HG03280 (cell line): ENCODE measurements around the gene CXCR5.

Source experiments
- ATAC-seq: cut with Tn5 transposase; IDR thresholded peaks from one replicate; pipeline ENCODE4 v1.9.1; 2021; ENCODE audit warnings: mild to moderate bottlenecking, moderate library complexity; ENCODE audit not compliant: unreplicated experiment

CXCR5 gene

GRCh38 chr11:118924591-118925585 is 41.2 kb downstream of the CXCR5 start:
- no peak for ATAC-seq

DNA sequence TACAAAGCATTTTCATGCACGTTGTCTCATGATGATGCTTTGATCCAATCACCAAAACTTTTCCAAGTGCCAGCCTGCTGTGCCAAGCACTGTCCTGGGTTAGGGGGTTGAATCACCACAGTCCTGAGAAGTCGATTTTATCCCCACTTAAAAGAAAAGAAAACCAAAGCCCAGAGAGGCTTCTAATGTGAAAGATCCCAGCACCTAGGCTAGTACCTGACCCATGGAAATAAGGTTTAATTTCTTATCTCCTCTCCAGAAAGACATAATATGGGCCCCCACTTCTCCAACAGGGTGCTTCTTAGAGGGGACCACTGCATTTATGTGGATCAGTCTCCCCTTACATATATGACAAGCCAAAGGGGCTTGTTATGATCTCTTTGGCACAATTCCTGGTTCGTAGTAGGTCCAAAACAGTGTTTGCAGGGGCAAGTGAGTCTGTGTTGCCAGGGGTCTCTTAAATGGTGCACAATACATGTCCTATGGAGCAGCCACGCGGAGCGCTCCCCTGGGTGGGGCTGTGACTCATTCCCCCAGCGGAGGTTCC is 43.9 kb downstream of the CXCR5 start:
- no peak for ATAC-seq

- ATAC-seq, result peak; percentile 38
These were observed 44.6 kb downstream of the CXCR5 start for GRCh38 chr11:118928101-118928869.

DNA sequence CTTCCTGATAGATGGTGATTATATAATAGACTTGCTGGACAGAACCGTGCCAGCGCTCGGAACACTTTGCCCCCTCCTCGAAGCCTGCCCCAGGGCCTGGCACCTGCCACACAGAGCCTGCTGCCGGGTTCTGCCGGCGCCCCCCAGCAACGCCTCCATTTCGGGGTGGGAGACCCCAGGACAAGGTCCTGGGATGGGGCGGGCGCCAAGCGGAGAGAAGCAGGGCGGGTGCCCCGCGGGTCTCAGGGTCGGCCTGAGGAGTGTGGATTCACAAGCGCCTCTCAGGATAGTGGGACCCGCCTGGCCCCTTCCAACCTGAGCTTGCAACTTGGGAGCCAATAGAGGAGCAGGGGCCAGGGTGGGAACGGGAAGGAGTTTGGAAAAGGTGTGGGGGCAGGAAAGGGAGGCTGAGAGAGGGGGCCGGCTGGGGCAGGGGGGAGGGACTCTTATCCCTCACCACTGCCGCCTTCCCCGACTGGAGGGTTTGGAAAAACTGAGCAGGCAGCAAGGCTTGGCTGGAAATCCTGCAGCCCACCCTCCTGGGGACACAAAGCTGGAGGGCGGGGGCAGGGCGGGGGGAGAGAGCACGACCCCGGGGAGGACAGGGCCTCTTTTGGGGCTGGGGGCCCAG is 45.3 kb downstream of the CXCR5 start:
- ATAC-seq, result no peak

DNA sequence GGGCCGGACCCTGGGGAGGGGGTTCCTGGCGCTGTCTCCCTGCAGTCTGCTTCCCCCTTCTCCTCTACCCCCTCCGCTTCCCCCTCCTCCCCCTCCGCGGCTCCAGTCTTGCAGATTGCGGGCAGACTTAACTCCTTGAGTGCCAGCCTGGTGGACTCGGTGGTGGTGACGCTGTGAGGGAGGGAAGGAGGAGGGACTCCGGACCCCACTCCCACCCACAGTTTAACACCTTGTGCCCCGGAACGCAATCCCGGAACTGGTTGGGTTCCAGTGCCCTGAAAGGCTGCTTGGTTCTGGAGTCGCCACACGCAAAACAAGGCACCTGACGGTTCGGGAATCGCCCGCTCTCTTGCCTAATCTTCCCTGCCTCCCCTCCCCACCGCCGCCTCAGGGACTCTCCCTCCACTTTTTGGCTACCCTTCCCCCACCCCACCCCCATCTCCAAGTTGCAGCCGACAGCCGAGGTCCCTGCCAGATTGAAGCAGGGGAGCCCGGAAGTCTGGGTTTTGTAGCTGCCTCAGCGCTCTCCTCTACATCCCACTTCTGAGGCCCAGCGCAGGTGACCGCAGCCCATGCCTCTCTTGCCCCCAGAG is 45.9 kb downstream of the CXCR5 start:
- no peak for ATAC-seq

DNA sequence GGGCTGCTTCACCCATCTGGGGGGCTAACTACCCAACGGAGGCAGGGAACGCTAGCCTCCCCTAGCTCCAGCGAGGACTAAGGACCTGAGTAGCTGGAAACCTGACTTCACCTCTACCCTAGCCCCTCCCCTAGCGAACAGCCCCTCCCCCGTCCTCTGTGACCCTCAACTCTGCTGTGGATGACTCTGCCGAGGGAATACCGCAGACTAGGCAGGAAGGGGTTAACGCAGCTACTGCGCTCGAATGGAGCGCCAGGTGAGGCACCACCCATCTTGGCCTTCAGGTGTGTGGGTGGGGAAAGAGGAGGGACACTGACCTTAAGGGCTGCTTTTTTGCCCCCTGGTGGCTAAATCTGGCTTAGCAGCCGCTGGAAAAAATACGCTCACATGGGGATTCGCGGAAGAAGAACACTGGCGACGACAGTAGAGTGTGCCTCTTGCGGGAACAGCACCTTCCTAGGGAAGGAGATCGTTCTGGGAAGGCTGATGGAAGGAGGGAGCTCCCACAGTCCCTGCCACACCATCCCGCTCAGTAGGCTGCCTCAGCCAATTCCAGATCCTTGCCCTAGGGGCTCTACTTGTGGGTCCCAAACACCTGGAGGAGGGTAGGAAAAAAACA is 46.5 kb downstream of the CXCR5 start:
- no peak for ATAC-seq

- ATAC-seq, result no peak
These were observed 47.9 kb downstream of the CXCR5 start for GRCh38 chr11:118931571-118931970.

DNA sequence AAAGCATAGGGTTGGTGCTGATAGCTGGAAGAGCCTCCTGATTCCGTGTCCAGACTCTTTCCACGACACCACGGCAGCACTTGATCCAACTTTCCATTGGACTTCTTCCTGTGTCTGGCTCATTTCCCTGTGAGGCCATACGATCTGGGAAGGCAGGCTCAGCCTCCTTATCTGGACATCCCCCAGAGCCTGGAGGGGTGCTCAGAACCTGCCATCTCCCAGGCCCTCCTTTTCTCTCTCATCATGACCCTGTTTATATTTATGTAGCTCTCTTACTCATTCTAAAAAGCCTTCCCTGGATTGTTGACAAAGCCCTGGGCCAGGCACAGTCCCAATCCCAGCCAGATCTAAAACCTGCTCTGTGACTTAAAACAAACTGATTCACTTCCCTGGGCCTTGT is 49.8 kb downstream of the CXCR5 start:
- no peak for ATAC-seq

- ATAC-seq, result no peak
These were observed 51.7 kb downstream of the CXCR5 start for GRCh38 chr11:118935376-118935775.

DNA sequence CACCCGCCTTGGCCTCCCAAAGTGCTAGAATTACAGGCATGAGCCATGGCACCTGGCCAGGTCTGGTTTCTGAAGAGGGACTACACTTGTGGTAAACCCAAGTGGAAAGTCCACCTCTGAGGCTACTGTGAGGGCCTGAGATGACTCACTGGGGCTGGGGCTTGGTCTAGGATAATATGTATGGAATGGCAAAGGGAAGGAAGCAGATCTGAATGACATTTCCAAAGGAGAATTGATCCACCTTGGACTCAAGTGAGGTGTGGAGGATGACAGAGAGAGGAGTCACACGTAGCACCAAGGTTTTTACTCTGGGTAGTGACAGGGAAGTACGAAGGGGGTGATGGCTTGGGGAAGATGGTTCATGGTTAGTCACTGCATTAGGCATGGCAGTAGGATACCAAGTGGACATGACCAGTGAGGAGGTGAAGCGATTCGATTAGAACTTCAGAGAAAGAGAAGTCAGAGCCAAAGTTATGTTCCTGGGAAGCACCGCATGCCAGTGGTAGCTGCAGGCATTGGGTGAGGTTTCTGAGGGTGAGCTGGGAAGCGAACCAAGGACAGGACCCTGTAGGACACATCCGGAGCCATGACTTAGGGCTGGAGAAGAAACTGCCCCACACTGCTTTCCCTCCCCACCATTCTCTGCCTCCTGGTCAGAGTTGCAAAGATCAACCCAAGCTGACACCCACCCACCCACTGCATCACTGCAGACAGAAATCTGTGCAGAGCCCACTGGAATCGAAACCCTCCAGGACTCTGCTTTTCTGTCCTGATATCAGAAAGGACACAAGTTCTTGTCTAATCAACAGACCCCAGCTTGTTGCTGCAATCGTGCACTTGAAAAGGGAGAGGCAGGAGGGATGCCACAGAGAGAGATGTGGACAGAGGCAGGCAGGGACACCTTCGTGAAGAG is 55.1 kb downstream of the CXCR5 start:
- no peak for ATAC-seq

DNA sequence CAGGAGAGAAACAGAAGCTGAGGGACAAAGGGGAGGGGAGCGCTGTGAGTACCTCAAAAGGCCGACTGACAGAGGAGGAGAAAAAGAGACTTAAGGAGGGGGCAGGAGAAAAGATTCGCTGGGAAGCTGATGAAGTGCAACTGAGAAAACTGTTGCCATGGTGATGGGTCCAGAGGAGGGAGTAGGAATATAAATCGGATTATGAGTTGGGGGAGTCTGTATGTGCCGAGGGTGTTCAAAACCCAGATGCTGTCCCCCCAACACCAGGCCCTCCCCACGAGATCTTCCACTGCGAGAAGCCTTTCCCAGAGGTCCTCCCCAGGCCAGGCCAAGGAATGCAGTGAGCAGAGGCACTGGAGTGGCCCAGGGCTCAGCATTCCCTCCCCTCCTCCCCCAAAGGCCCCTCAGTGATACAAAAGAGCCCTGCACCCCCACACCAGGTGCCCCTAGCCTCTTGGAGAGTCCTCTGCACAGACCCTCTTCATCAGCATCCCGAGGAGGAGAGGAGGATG is 55.8 kb downstream of the CXCR5 start:
- no peak for ATAC-seq

- ATAC-seq, result no peak
These were observed 56.4 kb downstream of the CXCR5 start for GRCh38 chr11:118939953-118940598.

DNA sequence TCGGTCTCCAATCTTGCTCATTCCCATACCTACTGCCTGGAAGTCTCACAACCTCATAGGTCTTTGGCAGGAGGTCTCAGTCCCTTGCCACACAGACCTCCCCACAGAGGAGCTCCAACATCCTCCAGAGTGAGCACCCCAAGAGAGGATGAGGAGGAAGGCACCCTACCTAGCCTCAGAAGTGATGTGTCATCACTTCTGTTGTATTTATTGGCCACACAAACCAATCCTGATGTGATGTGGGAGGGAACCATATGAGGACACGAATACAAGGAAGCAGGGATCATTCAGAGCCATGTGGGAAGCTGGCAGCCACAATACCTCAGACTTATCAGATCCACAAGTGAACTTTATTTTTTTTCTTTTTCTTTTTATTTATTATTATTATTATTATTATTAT is 63.4 kb downstream of the CXCR5 start:
- ATAC-seq, result no peak
